H9 (cell line): ENCODE data around the gene GPR107. TPM values are rescaled to one million over a fixed set of nuclear protein-coding genes. Genes with fewer than 3 reads are reported as not detected.

ENCODE experiments used
- DNase-seq: peaks from one replicate; pipeline ENCODE4 v3.0.0-alpha.2; 2017
- H2AFZ ChIP-seq: one replicate; pipeline ENCODE4 v1.6.1; 2013; ENCODE audit warnings: mild to moderate bottlenecking, low read length, control low read depth, moderate library complexity
- H2AK5ac ChIP-seq: 2 replicates; pipeline ENCODE4 v1.6.1; 2013; ENCODE audit warnings: low read length, control low read depth, mixed read lengths; ENCODE audit not compliant: insufficient read length
- H2BK120ac ChIP-seq: one replicate; pipeline ENCODE4 v1.6.1; 2013; ENCODE audit warnings: low read depth, mild to moderate bottlenecking, low read length, control low read depth, inconsistent platforms; ENCODE audit not compliant: poor library complexity, severe bottlenecking
- H2BK12ac ChIP-seq: 2 replicates; pipeline ENCODE4 v1.6.1; 2013; ENCODE audit warnings: low read length, control low read depth, mixed read lengths, low read depth; ENCODE audit not compliant: insufficient read length
- H2BK15ac ChIP-seq: 2 replicates; pipeline ENCODE4 v1.6.1; 2013; ENCODE audit warnings: low read depth, low read length, control low read depth
- H2BK20ac ChIP-seq: one replicate; pipeline ENCODE4 v1.6.1; 2013; ENCODE audit warnings: low read depth, mild to moderate bottlenecking, low read length, control low read depth, inconsistent platforms; ENCODE audit not compliant: poor library complexity, severe bottlenecking
- H2BK5ac ChIP-seq: 2 replicates; pipeline ENCODE4 v1.6.1; 2013; ENCODE audit warnings: low read length, control low read depth, mixed read lengths; ENCODE audit not compliant: insufficient read length
- H3K14ac ChIP-seq: 2 replicates; pipeline ENCODE4 v1.6.1; 2013; ENCODE audit warnings: low read length, control low read depth; ENCODE audit not compliant: insufficient read depth
- H3K18ac ChIP-seq: 2 replicates; pipeline ENCODE4 v1.6.1; 2013; ENCODE audit warnings: low read depth, mild to moderate bottlenecking, mixed read lengths, low read length, control low read depth; ENCODE audit not compliant: insufficient read length
- H3K23ac ChIP-seq: 2 replicates; pipeline ENCODE4 v1.6.1; 2013; ENCODE audit warnings: low read length, control low read depth, mixed read lengths, low read depth; ENCODE audit not compliant: insufficient read length
- H3K23me2 ChIP-seq: 2 replicates; pipeline ENCODE4 v1.6.1; 2013; ENCODE audit warnings: low read depth, mild to moderate bottlenecking, mixed read lengths, low read length, control low read depth; ENCODE audit not compliant: insufficient read length, poor library complexity, severe bottlenecking
- H3K27ac ChIP-seq: 2 replicates; pipeline ENCODE4 v1.5.1; 2013; ENCODE audit warnings: low read length, control low read depth, mixed read lengths, low read depth; ENCODE audit not compliant: insufficient read length
- H3K27me3 ChIP-seq: 2 replicates; pipeline ENCODE4 v1.6.1; 2013; ENCODE audit warnings: low read length, control low read depth, inconsistent platforms; ENCODE audit not compliant: insufficient read depth
- H3K4ac ChIP-seq: 2 replicates; pipeline ENCODE4 v1.6.1; 2013; ENCODE audit warnings: low read depth, mild to moderate bottlenecking, control low read depth, inconsistent platforms, low read length, moderate library complexity
- H3K4me1 ChIP-seq: 2 replicates; pipeline ENCODE4 v1.6.1; 2013; ENCODE audit warnings: low read length, control low read depth, inconsistent platforms; ENCODE audit not compliant: insufficient read depth
- H3K4me2 ChIP-seq: 2 replicates; pipeline ENCODE4 v1.6.1; 2013; ENCODE audit warnings: low read length, control low read depth, mixed read lengths; ENCODE audit not compliant: insufficient read length, insufficient read depth
- H3K56ac ChIP-seq: 2 replicates; pipeline ENCODE4 v1.6.1; 2013; ENCODE audit warnings: low read depth, mild to moderate bottlenecking, mixed read lengths, low read length, control low read depth; ENCODE audit not compliant: insufficient read length
- H3K79me1 ChIP-seq: 2 replicates; pipeline ENCODE4 v1.6.1; 2013; ENCODE audit warnings: low read depth, mild to moderate bottlenecking, moderate library complexity, low read length, control low read depth, inconsistent platforms; ENCODE audit not compliant: insufficient read depth, poor library complexity, severe bottlenecking
- H3K79me2 ChIP-seq: 2 replicates; pipeline ENCODE4 v1.6.1; 2013; ENCODE audit warnings: low read length, control low read depth, inconsistent platforms; ENCODE audit not compliant: insufficient read depth
- H3K9ac ChIP-seq: 2 replicates; pipeline ENCODE4 v1.6.1; 2013; ENCODE audit warnings: low read length, control low read depth, mixed read lengths; ENCODE audit not compliant: insufficient read length; ENCODE audit errors: extremely low read depth
- H3K9me3 ChIP-seq: one replicate; pipeline ENCODE4 v1.6.1; 2013; ENCODE audit warnings: low read depth, low read length, inconsistent platforms; ENCODE audit not compliant: control insufficient read depth
- H3T11ph ChIP-seq: one replicate; pipeline ENCODE4 v1.6.1; 2013; ENCODE audit warnings: mild to moderate bottlenecking, low read length, control low read depth, inconsistent platforms
- H4K20me1 ChIP-seq: one replicate; pipeline ENCODE4 v1.6.1; 2013; ENCODE audit not compliant: control insufficient read depth, insufficient read length, insufficient read depth
- H4K5ac ChIP-seq: 2 replicates; pipeline ENCODE4 v1.6.1; 2013; ENCODE audit warnings: low read depth, mild to moderate bottlenecking, mixed read lengths, low read length, control low read depth; ENCODE audit not compliant: insufficient read length
- H4K8ac ChIP-seq: replicated peaks from 2 replicates; pipeline ENCODE4 v1.6.1; 2013; ENCODE audit warnings: low read length, control low read depth, mixed read lengths, low read depth; ENCODE audit not compliant: insufficient read length
- H4K91ac ChIP-seq: 2 replicates; pipeline ENCODE4 v1.6.1; 2013; ENCODE audit warnings: low read depth, mild to moderate bottlenecking, moderate library complexity, mixed read lengths, low read length, control low read depth; ENCODE audit not compliant: insufficient read length
- H3K27ac Mint-ChIP-seq, 3 experiments: 2 replicates in 2 of 3; 3 replicates in 1 of 3; pipeline ENCODE4 v1.8.0; 2020 to 2021; ENCODE audit warnings: mixed read lengths in 3 of 3, mild to moderate bottlenecking in 1 of 3, moderate library complexity in 1 of 3
- H3K27me3 Mint-ChIP-seq: 2 replicates; pipeline ENCODE4 v1.8.0; 2021; ENCODE audit warnings: low read depth, mild to moderate bottlenecking, moderate library complexity, mixed read lengths
- H3K36me3 Mint-ChIP-seq, 3 experiments: 2 replicates in 2 of 3; 3 replicates in 1 of 3; pipeline ENCODE4 v1.8.0; 2020 to 2021; ENCODE audit warnings: low read depth in 3 of 3, mixed read lengths in 3 of 3; ENCODE audit not compliant: insufficient read depth in 1 of 3
- H3K4me1 Mint-ChIP-seq, 2 experiments: 2 replicates each; pipeline ENCODE4 v1.8.0; 2020; ENCODE audit warnings: mixed read lengths in 2 of 2
- H3K4me3 Mint-ChIP-seq, 2 experiments: 2 replicates in 1 of 2; 3 replicates in 1 of 2; pipeline ENCODE4 v1.8.0; 2020 to 2021; ENCODE audit warnings: mild to moderate bottlenecking in 2 of 2, mixed read lengths in 2 of 2, moderate library complexity in 1 of 2
- H3K9me3 Mint-ChIP-seq, 2 experiments: 2 replicates in 1 of 2; 3 replicates in 1 of 2; pipeline ENCODE4 v1.8.0; 2020; ENCODE audit warnings: mild to moderate bottlenecking in 2 of 2, mixed read lengths in 2 of 2, moderate library complexity in 1 of 2
- WGBS: extraction: QIAGEN DNeasy Blood & Tissue Kit; methylation state at CpG from one replicate; pipeline ENCODE4 v1.1.7; 2013; ENCODE audit warnings: missing lambda C conversion rate, low lambda C conversion rate, mixed read lengths; ENCODE audit not compliant: insufficient read length; ENCODE audit errors: extremely low coverage; 5-methylcytosine and 5-hydroxymethylcytosine counted together
- total RNA-seq: library from RNA; stranded (reverse); gene quantifications from 2 replicates; pipeline ENCODE4 v1.2.1, GENCODE V29; 2021
- TF ChIP-seq, protein P1 (sequence below): fragments of 200-600 bp; sonication (generic); conservative IDR thresholded peaks from 3 replicates; pipeline ENCODE4 v1.8.0; 2021; ENCODE audit warnings: antibody characterized with exemption, mild to moderate bottlenecking

GPR107 gene
- total RNA-seq, 1 experiment from 2014 or later: 38.0 TPM

DNA sequence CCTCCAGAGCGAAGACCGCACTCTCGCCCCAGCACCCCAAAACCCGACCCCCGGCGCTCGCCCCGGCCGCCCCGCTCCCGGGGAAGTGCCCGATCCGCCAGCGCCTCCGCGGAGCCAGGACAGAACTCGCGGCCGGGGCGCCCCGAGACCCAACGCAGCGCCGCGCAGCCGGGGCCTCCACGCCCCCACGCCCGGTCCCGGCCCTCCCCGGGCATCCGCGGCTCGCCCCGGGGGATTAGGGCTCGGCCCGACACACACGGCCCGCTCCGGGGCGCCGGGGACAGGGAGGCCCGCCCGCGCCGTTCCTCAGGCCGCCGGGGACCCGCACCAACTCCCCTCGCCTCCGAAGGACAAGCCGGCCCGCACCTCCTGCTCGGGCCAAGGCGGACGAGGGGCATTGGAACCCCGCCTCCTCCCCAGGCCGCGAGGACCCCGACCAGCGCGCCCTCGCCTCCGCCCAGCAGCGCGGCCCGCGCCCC is 11.3 kb upstream of the GPR107 start:
- Mint-ChIP-seq H3K27ac (peak overlapping the region in 2 of 3 experiments; percentile 49 to 94; a peak in 2 of 7 replicates), H3K9me3 (peaks cover 2 to 3% of the 10 kb centered on the region in 2 experiments; a peak in 3 of 5 replicates), H3K36me3 (peaks cover 0 to 3% (median 2%) of the 10 kb centered on the region in 3 experiments; a peak in 2 of 7 replicates), H3K4me3 (peak overlapping the region; percentile 96 to 98), H3K4me1 (peaks cover 21 to 29% of the 10 kb centered on the region in 2 experiments), H3K27me3 (peaks cover 28% of the 10 kb centered on the region)
- no peak overlapping the region for H2BK12ac ChIP-seq
- DNase-seq: no peak
- H3K4ac ChIP-seq: no peak overlapping the region
- no peaks in the 10 kb centered on the region for H3K79me1 ChIP-seq
- H4K91ac ChIP-seq: no peak overlapping the region
- H3K27me3 ChIP-seq: no peaks in the 10 kb centered on the region; the same call in 1 of the 2 replicates
- no CpG with 5 or more reads among the region's 68 CpGs for WGBS
- no peak overlapping the region for H3K23ac ChIP-seq
- no peak overlapping the region for H2AK5ac ChIP-seq
- no peak overlapping the region for H3T11ph ChIP-seq
- H2BK20ac ChIP-seq: no peak overlapping the region
- H4K5ac ChIP-seq: no peak overlapping the region
- no peak overlapping the region for H2AFZ ChIP-seq
- H3K4me1 ChIP-seq: no peaks in the 10 kb centered on the region
- no peaks in the 10 kb centered on the region for H3K9me3 ChIP-seq
- peaks cover 14% of the 10 kb centered on the region for H3K23me2 ChIP-seq
- peak overlapping the region; percentile 100 for H3K4me2 ChIP-seq
- H3K14ac ChIP-seq: 0 out of 2 replicates have a peak overlapping the region, but pooled peaks have one; percentile 32
- TF ChIP-seq, protein P1, sequence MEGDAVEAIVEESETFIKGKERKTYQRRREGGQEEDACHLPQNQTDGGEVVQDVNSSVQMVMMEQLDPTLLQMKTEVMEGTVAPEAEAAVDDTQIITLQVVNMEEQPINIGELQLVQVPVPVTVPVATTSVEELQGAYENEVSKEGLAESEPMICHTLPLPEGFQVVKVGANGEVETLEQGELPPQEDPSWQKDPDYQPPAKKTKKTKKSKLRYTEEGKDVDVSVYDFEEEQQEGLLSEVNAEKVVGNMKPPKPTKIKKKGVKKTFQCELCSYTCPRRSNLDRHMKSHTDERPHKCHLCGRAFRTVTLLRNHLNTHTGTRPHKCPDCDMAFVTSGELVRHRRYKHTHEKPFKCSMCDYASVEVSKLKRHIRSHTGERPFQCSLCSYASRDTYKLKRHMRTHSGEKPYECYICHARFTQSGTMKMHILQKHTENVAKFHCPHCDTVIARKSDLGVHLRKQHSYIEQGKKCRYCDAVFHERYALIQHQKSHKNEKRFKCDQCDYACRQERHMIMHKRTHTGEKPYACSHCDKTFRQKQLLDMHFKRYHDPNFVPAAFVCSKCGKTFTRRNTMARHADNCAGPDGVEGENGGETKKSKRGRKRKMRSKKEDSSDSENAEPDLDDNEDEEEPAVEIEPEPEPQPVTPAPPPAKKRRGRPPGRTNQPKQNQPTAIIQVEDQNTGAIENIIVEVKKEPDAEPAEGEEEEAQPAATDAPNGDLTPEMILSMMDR: no peak
- H3K79me2 ChIP-seq: no peaks in the 10 kb centered on the region; the same call in 1 of the 2 replicates
- no peak overlapping the region for H3K27ac ChIP-seq
- H3K9ac ChIP-seq: peak overlapping the region; percentile 72
- no peaks in the 10 kb centered on the region for H4K20me1 ChIP-seq
- H2BK120ac ChIP-seq: no peak overlapping the region
- no peak overlapping the region for H4K8ac ChIP-seq
- H2BK15ac ChIP-seq: no peak overlapping the region
- H3K56ac ChIP-seq: no peak overlapping the region
- H3K18ac ChIP-seq: no peak overlapping the region
- H2BK5ac ChIP-seq: no peak overlapping the region
